Prostate gland (tissue), 2 donors: Measurements from ENCODE around the gene AGXT.

ENCODE experiments used
- POLR2A ChIP-seq: fragments of 450-650 bp; IDR thresholded peaks from one replicate; pipeline ENCODE4 v1.6.1; 2016; ENCODE audit warnings: antibody characterized with exemption, mild to moderate bottlenecking
- POLR2AphosphoS5 ChIP-seq: sonication (generic); formaldehyde crosslinking; IDR thresholded peaks from one replicate; pipeline ENCODE4 v1.6.1; 2017; ENCODE audit warnings: antibody characterized with exemption
- TF ChIP-seq, protein P1 (sequence below), 4 experiments: fragments of 200-600 bp in 2 of 4; fragments of 450-650 bp in 2 of 4; sonication (generic) in 2 of 4; IDR thresholded peaks; 1 replicate in 3 of 4; 2 replicates in 1 of 4; pipeline ENCODE4 v1.5.1; 2016 to 2019; ENCODE audit warnings: antibody characterized with exemption in 4 of 4, mild to moderate bottlenecking in 2 of 4, moderate library complexity in 2 of 4

GRCh38 chr2:240839152-240840143 is 29.2 kb upstream of the AGXT start:
- no peak for TF ChIP-seq POLR2A
- TF ChIP-seq, protein P1, sequence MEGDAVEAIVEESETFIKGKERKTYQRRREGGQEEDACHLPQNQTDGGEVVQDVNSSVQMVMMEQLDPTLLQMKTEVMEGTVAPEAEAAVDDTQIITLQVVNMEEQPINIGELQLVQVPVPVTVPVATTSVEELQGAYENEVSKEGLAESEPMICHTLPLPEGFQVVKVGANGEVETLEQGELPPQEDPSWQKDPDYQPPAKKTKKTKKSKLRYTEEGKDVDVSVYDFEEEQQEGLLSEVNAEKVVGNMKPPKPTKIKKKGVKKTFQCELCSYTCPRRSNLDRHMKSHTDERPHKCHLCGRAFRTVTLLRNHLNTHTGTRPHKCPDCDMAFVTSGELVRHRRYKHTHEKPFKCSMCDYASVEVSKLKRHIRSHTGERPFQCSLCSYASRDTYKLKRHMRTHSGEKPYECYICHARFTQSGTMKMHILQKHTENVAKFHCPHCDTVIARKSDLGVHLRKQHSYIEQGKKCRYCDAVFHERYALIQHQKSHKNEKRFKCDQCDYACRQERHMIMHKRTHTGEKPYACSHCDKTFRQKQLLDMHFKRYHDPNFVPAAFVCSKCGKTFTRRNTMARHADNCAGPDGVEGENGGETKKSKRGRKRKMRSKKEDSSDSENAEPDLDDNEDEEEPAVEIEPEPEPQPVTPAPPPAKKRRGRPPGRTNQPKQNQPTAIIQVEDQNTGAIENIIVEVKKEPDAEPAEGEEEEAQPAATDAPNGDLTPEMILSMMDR (IDR thresholded peaks at IDR 0.05): no peak
- no peak for TF ChIP-seq POLR2AphosphoS5
